ENCODE results near the gene XPA.

XPA gene

GRCh38 chr9:97740848-97741821 lies 44.0 kb upstream of the XPA start:
- Mint-ChIP-seq H3K9me3 (peaks cover 27% of the 10 kb centered on the region), H3K36me3 (ENCODE audit: low read depth) (peaks cover 8% of the 10 kb centered on the region), H3K27me3 (ENCODE audit: low read depth, poor library complexity) (peaks cover 87% of the 10 kb centered on the region), H3K4me1 (peaks cover 8% of the 10 kb centered on the region), H3K27ac (no peak overlapping the region), H3K4me3 (peak overlapping the region; percentile 80)
- TF ChIP-seq, protein P1, sequence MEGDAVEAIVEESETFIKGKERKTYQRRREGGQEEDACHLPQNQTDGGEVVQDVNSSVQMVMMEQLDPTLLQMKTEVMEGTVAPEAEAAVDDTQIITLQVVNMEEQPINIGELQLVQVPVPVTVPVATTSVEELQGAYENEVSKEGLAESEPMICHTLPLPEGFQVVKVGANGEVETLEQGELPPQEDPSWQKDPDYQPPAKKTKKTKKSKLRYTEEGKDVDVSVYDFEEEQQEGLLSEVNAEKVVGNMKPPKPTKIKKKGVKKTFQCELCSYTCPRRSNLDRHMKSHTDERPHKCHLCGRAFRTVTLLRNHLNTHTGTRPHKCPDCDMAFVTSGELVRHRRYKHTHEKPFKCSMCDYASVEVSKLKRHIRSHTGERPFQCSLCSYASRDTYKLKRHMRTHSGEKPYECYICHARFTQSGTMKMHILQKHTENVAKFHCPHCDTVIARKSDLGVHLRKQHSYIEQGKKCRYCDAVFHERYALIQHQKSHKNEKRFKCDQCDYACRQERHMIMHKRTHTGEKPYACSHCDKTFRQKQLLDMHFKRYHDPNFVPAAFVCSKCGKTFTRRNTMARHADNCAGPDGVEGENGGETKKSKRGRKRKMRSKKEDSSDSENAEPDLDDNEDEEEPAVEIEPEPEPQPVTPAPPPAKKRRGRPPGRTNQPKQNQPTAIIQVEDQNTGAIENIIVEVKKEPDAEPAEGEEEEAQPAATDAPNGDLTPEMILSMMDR (IDR thresholded peaks at IDR 0.05): no peak
- peak; percentile 75 for DNase-seq

- no peak overlapping the region for H3K4me3 Mint-ChIP-seq
- DNase-seq: no peak
- peaks cover 11% of the 10 kb centered on the region for H3K9me3 Mint-ChIP-seq
- H3K27ac Mint-ChIP-seq: no peak overlapping the region
- H3K36me3 Mint-ChIP-seq (ENCODE audit: low read depth): peaks cover 8% of the 10 kb centered on the region
- TF ChIP-seq, protein P1 (IDR thresholded peaks at IDR 0.05): no peak
- peaks cover 69% of the 10 kb centered on the region for H3K27me3 Mint-ChIP-seq (ENCODE audit: low read depth, poor library complexity)
- H3K4me1 Mint-ChIP-seq: peaks cover 8% of the 10 kb centered on the region
Observed at GRCh38 chr9:97737429-97737828, 40.3 kb upstream of the XPA start.

GRCh38 chr9:97735070-97735600 lies 38.0 kb upstream of the XPA start:
- Mint-ChIP-seq H3K27me3 (ENCODE audit: low read depth, poor library complexity) (peaks cover 46% of the 10 kb centered on the region), H3K4me1 (no peaks in the 10 kb centered on the region), H3K4me3 (no peak overlapping the region), H3K9me3 (no peaks in the 10 kb centered on the region), H3K36me3 (ENCODE audit: low read depth) (no peaks in the 10 kb centered on the region), H3K27ac (no peak overlapping the region)
- DNase-seq: no peak
- TF ChIP-seq, protein P1 (IDR thresholded peaks at IDR 0.05): no peak

DNA sequence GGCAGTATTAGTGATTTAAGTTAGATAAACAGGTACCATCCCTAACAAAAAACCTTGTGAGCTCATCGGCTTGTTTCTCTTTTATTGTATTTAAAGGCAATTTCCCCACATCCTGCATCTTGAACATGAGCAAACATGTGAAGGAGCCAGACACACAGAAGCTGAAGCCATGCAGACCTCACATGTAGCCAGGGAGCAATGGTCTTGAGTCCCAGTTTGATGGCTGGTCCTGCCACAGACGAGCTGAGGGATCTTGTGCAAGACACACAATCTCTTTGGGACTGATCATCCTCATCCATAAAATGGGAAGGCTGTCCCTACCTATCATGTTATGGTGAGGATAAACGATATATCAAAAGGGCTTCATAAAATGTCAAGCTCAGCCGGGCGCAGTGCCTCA lies 29.6 kb upstream of the XPA start:
- Mint-ChIP-seq H3K9me3 (no peaks in the 10 kb centered on the region), H3K36me3 (ENCODE audit: low read depth) (no peaks in the 10 kb centered on the region), H3K4me3 (no peak overlapping the region), H3K27me3 (ENCODE audit: low read depth, poor library complexity) (peaks cover 56% of the 10 kb centered on the region), H3K27ac (no peak overlapping the region), H3K4me1 (no peaks in the 10 kb centered on the region)
- DNase-seq: no peak
- TF ChIP-seq, protein P1 (IDR thresholded peaks at IDR 0.05): no peak

- Mint-ChIP-seq H3K4me1 (no peaks in the 10 kb centered on the region), H3K36me3 (ENCODE audit: low read depth) (no peaks in the 10 kb centered on the region), H3K4me3 (no peak overlapping the region), H3K27ac (no peak overlapping the region), H3K9me3 (peaks cover 12% of the 10 kb centered on the region), H3K27me3 (ENCODE audit: low read depth, poor library complexity) (peaks cover 73% of the 10 kb centered on the region)
- TF ChIP-seq, protein P1 (IDR thresholded peaks at IDR 0.05): no peak
- no peak for DNase-seq
Observed at GRCh38 chr9:97723819-97724218, 26.7 kb upstream of the XPA start.
